H1 (cell line): ENCODE measurements around the gene C12orf75. TPM values are rescaled to one million over a fixed set of nuclear protein-coding genes. Genes with fewer than 3 reads are reported as not detected.

Experiments used
- CTCF ChIA-PET: fragments of 300-600 bp; sonication (Branson Sonifier 250); formaldehyde crosslinking; loops from one replicate; lab custom pipeline; 2021; ENCODE audit not compliant: partially characterized antibody; lab: Charles Lee
- POLR2A ChIA-PET: fragments of 300-600 bp; sonication (Branson Sonifier 250); formaldehyde crosslinking; loops from one replicate; lab custom pipeline; 2021; ENCODE audit warnings: inconsistent platforms; ENCODE audit not compliant: partially characterized antibody; lab: Charles Lee
- DNase-seq, 2 experiments: peaks; one replicate each; pipeline versions ENCODE4 v3.0.0 to v3.0.0-alpha.2; 2010 to 2022; ENCODE audit warnings: low spot score in 2 of 2, low read depth in 1 of 2, mixed read lengths in 1 of 2
- FAIRE-seq: peaks from 2 replicates; lab custom pipeline; 2011; peaks lifted over from hg19 to GRCh38; lab: Jason Lieb, UNC
- H2AFZ ChIP-seq: 2 replicates; pipeline ENCODE4 v1.8.1; 2012; ENCODE audit warnings: low read length, inconsistent platforms
- H2AK5ac ChIP-seq: 2 replicates; pipeline ENCODE4 v1.6.1; 2013; ENCODE audit warnings: low read depth, low read length
- H2BK120ac ChIP-seq: replicated peaks from 2 replicates; pipeline ENCODE3; 2013; ENCODE audit warnings: low read depth, low read length, inconsistent platforms
- H2BK12ac ChIP-seq: 2 replicates; pipeline ENCODE4 v1.6.1; 2013; ENCODE audit warnings: low read depth, low read length
- H2BK15ac ChIP-seq: 2 replicates; pipeline ENCODE4 v1.6.1; 2013; ENCODE audit warnings: low read length
- H2BK20ac ChIP-seq: 2 replicates; pipeline ENCODE4 v1.6.1; 2013; ENCODE audit warnings: low read length
- H2BK5ac ChIP-seq: 2 replicates; pipeline ENCODE4 v1.6.1; 2013; ENCODE audit warnings: low read depth, low read length
- H3K14ac ChIP-seq: 2 replicates; pipeline ENCODE4 v1.6.1; 2013; ENCODE audit warnings: inconsistent platforms; ENCODE audit not compliant: insufficient read length
- H3K18ac ChIP-seq: 2 replicates; pipeline ENCODE4 v1.6.1; 2013; ENCODE audit warnings: low read length; ENCODE audit errors: extremely low read depth
- H3K23ac ChIP-seq: 2 replicates; pipeline ENCODE4 v1.6.1; 2013; ENCODE audit warnings: inconsistent platforms; ENCODE audit not compliant: insufficient read length
- H3K23me2 ChIP-seq: 2 replicates; pipeline ENCODE4 v1.6.1; 2013; ENCODE audit warnings: low read depth, low read length
- H3K27ac ChIP-seq: 2 replicates; pipeline ENCODE4 v1.6.1; 2011; ENCODE audit warnings: low read depth, low read length, inconsistent platforms
- H3K27me3 ChIP-seq, 4 experiments: replicated peaks in 1 of 4; 1 replicate in 1 of 4; 2 replicates in 3 of 4; pipeline versions ENCODE4 v1.6.1 to v1.8.1; 2011 to 2013; ENCODE audit warnings: low read length in 3 of 4, mild to moderate bottlenecking in 3 of 4, inconsistent platforms in 2 of 4, mixed read lengths in 2 of 4, moderate library complexity in 1 of 4; ENCODE audit not compliant: control insufficient read depth in 3 of 4, insufficient read depth in 3 of 4; ENCODE audit errors: extremely low read depth in 1 of 4
- H3K36me3 ChIP-seq, 4 experiments: 2 replicates each; pipeline versions ENCODE4 v1.6.1 to v1.8.1; 2011 to 2013; ENCODE audit warnings: mild to moderate bottlenecking in 4 of 4, low read length in 3 of 4, moderate library complexity in 2 of 4, control low read depth in 1 of 4, inconsistent platforms in 1 of 4; ENCODE audit not compliant: insufficient read depth in 4 of 4, control insufficient read depth in 2 of 4
- H3K4ac ChIP-seq: replicated peaks from 2 replicates; pipeline ENCODE3; 2013; ENCODE audit warnings: low read length, low read depth, mixed read lengths, inconsistent platforms; ENCODE audit not compliant: insufficient read length
- H3K4me1 ChIP-seq, 4 experiments: replicated peaks in 1 of 4; 1 replicate in 1 of 4; 2 replicates in 3 of 4; pipeline versions ENCODE4 v1.6.1 to v1.8.1; 2011 to 2013; ENCODE audit warnings: low read length in 3 of 4, inconsistent platforms in 2 of 4, mixed read lengths in 1 of 4; ENCODE audit not compliant: insufficient read depth in 4 of 4, control insufficient read depth in 3 of 4
- H3K4me2 ChIP-seq, 2 experiments: 2 replicates each; pipeline versions ENCODE4 v1.6.1 to v1.8.1; 2011 to 2013; ENCODE audit warnings: low read depth in 2 of 2, low read length in 2 of 2, control low read depth in 1 of 2, inconsistent platforms in 1 of 2, mild to moderate bottlenecking in 1 of 2; ENCODE audit not compliant: insufficient read depth in 1 of 2
- H3K4me3 ChIP-seq, 4 experiments: fragments of 200-600, 300-600 bp in 1 of 4; sonication (generic), shearing (Covaris generic), sonication (Bioruptor Twin) in 1 of 4; 2 replicates each; pipeline versions ENCODE4 v1.5.1 to v1.8.1; 2011 to 2016; ENCODE audit warnings: low read length in 4 of 4, low read depth in 3 of 4, control low read depth in 2 of 4, inconsistent platforms in 2 of 4, mild to moderate bottlenecking in 2 of 4, mixed read lengths in 1 of 4, moderate library complexity in 1 of 4; ENCODE audit not compliant: insufficient read depth in 2 of 4; ENCODE audit errors: extremely low read depth in 1 of 4
- H3K56ac ChIP-seq: replicated peaks from 2 replicates; pipeline ENCODE3; 2013; ENCODE audit warnings: low read depth, mild to moderate bottlenecking, mixed read lengths, low read length, inconsistent platforms; ENCODE audit not compliant: insufficient read length
- H3K79me1 ChIP-seq: 2 replicates; pipeline ENCODE4 v1.6.1; 2013; ENCODE audit warnings: low read depth, low read length, control low read depth
- H3K79me2 ChIP-seq, 2 experiments: 2 replicates each; pipeline versions ENCODE4 v1.6.1 to v1.8.1; 2012 to 2013; ENCODE audit warnings: low read length in 2 of 2, mild to moderate bottlenecking in 2 of 2, inconsistent platforms in 1 of 2; ENCODE audit not compliant: insufficient read depth in 2 of 2, control insufficient read depth in 1 of 2
- H3K9ac ChIP-seq, 4 experiments: replicated peaks in 1 of 4; 1 replicate in 1 of 4; 2 replicates in 3 of 4; pipeline versions ENCODE4 v1.6.1 to v1.8.1; 2011 to 2013; ENCODE audit warnings: low read depth in 3 of 4, low read length in 3 of 4, control low read depth in 2 of 4, mild to moderate bottlenecking in 2 of 4, moderate library complexity in 2 of 4, inconsistent platforms in 1 of 4; ENCODE audit errors: extremely low read depth in 1 of 4
- H3K9me3 ChIP-seq, 2 experiments: 2 replicates each; pipeline versions ENCODE4 v1.6.1 to v1.8.1; 2012 to 2013; ENCODE audit warnings: mild to moderate bottlenecking in 2 of 2, moderate library complexity in 2 of 2, control low read depth in 1 of 2, inconsistent platforms in 1 of 2, low read depth in 1 of 2, low read length in 1 of 2, mixed read lengths in 1 of 2; ENCODE audit not compliant: insufficient read depth in 2 of 2
- H4K20me1 ChIP-seq, 2 experiments: replicated peaks in 1 of 2; 2 replicates each; pipeline versions ENCODE3 to v1.8.1; 2011 to 2013; ENCODE audit warnings: inconsistent platforms in 2 of 2, low read length in 2 of 2, mild to moderate bottlenecking in 1 of 2; ENCODE audit not compliant: insufficient read depth in 2 of 2, control insufficient read depth in 1 of 2
- H4K5ac ChIP-seq: 2 replicates; pipeline ENCODE4 v1.6.1; 2013; ENCODE audit warnings: low read length, low read depth, mixed read lengths, inconsistent platforms; ENCODE audit not compliant: insufficient read length
- H4K8ac ChIP-seq: 2 replicates; pipeline ENCODE4 v1.8.0; 2013; ENCODE audit warnings: mild to moderate bottlenecking, moderate library complexity, low read length, inconsistent platforms; ENCODE audit not compliant: insufficient read depth; ENCODE audit errors: extremely low read depth
- H4K91ac ChIP-seq: replicated peaks from 2 replicates; pipeline ENCODE3; 2013; ENCODE audit warnings: low read length, mixed read lengths, inconsistent platforms; ENCODE audit not compliant: insufficient read length
- TAF7 ChIP-seq: optimal IDR thresholded peaks from 2 replicates; pipeline ENCODE3; 2011; ENCODE audit warnings: low read depth, mild to moderate bottlenecking, inconsistent platforms, low read length, moderate library complexity, borderline replicate concordance
- WGBS, 2 experiments: shearing (Covaris generic) in 1 of 2; methylation state at CpG; one replicate each; pipeline versions ENCODE4 v1.1.6 to v1.1.7; 2013 to 2015; ENCODE audit warnings: low lambda C conversion rate in 2 of 2, mixed read lengths in 2 of 2, inconsistent platforms in 1 of 2, low coverage in 1 of 2, missing lambda C conversion rate in 1 of 2; ENCODE audit not compliant: insufficient replicate concordance in 2 of 2, insufficient coverage in 1 of 2, insufficient read length in 1 of 2; ENCODE audit errors: extremely low coverage in 1 of 2, missing lambda C conversion rate in 1 of 2; 5-methylcytosine and 5-hydroxymethylcytosine counted together
- polyA plus RNA-seq, 7 experiments: library from polyadenylated mRNA; depleted of rRNA in 3 of 7; stranded (reverse) in 5 of 7; unstranded in 2 of 7; fragments of >200 nt in 5 of 7; fragments of 200-250 nt in 2 of 7; gene quantifications; 1 replicate in 5 of 7; 2 replicates in 1 of 7; 4 replicates in 1 of 7; pipeline versions ENCODE4 v1.2.1 to v1.2.3, GENCODE V29; 2011 to 2013; ENCODE audit warnings: missing spikeins in 2 of 7, mixed read lengths in 2 of 7
- total RNA-seq: library from RNA; stranded (reverse); fragmentation: NEBNext Ultra II Directional; extraction: Animal tissue kit (Norgen Biotek cat#: 25700); gene quantifications from 2 replicates; pipeline ENCODE4 v1.2.1, GENCODE V29; 2021

C12orf75 gene
- total and polyA plus RNA-seq, 2 of the 8 experiments (the other 6 are each of a cell fraction or from before 2014, with no cell fraction given) = 26.4 to 41.2 TPM

DNA sequence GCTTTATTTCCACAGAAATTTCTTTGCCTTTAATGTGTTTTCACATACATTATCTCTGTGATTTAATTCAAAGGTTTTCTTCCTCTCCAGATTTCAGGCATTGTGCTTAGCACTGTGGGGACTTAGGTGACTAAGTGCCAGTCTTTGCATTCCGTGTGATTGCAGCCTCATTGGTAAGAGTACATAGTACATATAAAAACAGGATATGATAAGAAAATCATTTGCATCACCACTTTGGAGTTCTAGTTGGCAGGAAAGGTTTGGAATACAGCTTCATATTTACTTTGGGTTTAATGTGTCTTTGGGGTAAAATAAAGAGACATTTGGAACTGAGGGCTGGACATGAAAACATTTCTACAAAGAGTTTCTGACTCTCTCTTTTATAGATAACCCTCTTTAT, 37.8 kb upstream of the C12orf75 start:
- Histone ChIP-seq H3K14ac (no peak overlapping the region), H3K4me3 (no peak overlapping the region), H3K4me2 (no peak overlapping the region), H4K5ac (no peak overlapping the region), H3K79me2 (no peaks in the 10 kb centered on the region), H3K9ac (no peak overlapping the region), H3K79me1 (no peaks in the 10 kb centered on the region), H3K9me3 (peaks cover 3 to 4% of the 10 kb centered on the region in 2 experiments; a peak in 2 of 4 replicates), H3K56ac (no peak overlapping the region), H2BK20ac (no peak overlapping the region), H3K27me3 (no peaks in the 10 kb centered on the region), H2BK120ac (no peak overlapping the region), H2BK15ac (no peak overlapping the region), H3K18ac (no peak overlapping the region), H2BK5ac (no peak overlapping the region), H4K8ac (no peak overlapping the region), H3K4me1 (peaks cover 0 to 9% (median 4%) of the 10 kb centered on the region in 4 experiments; a peak in 3 of 7 replicates), H3K27ac (no peak overlapping the region), H2AK5ac (no peak overlapping the region), H3K36me3 (no peaks in the 10 kb centered on the region; a peak in 1 of 8 replicates), H3K23me2 (no peaks in the 10 kb centered on the region), H4K91ac (no peak overlapping the region), H2AFZ (no peak overlapping the region), H3K4ac (no peak overlapping the region), H3K23ac (no peak overlapping the region), H4K20me1 (no peaks in the 10 kb centered on the region), H2BK12ac (no peak overlapping the region)
- ChIA-PET CTCF (interaction anchor here (1.4 kb wide), 1 partner anchor 86 kb away, joined by 4 read pairs; no protein-coding TSS in a partner anchor), POLR2A (no interaction called here)
- TF ChIP-seq TAF7 = no peak
- FAIRE-seq (no peak), DNase-seq (no peak)
- WGBS, 2 experiments = 82% methylated on average over 1 of the region's 1 CpG; no CpG with 5 or more reads in 1 of the 2 experiments
